Right atrium auricular region (tissue), 2 donors: ENCODE measurements around the gene CBX8. TPM values are rescaled to one million over a fixed set of nuclear protein-coding genes. Genes with fewer than 3 reads are reported as not detected.

Source experiments
- DNase-seq: peaks from one replicate; pipeline ENCODE4 v3.0.0-alpha.2; 2019; ENCODE audit warnings: low spot score
- H3K27ac ChIP-seq, 2 donors: fragments of 200-600 bp; sonication (generic); 1 replicate in 1 of 2; 2 replicates in 1 of 2; pipeline ENCODE4 v1.5.1; 2016 to 2019
- H3K27me3 ChIP-seq, 2 donors: fragments of 200-600 bp; sonication (generic); one replicate each; pipeline versions ENCODE4 v1.5.1 to v1.6.0; 2017 to 2019
- H3K36me3 ChIP-seq: fragments of 200-600 bp; sonication (generic); one replicate; pipeline ENCODE4 v1.5.1; 2016
- H3K4me1 ChIP-seq, 2 donors: fragments of 200-600 bp; sonication (generic); one replicate each; pipeline versions ENCODE4 v1.5.1 to v1.6.0; 2017 to 2019
- H3K4me3 ChIP-seq, 2 donors: fragments of 200-600 bp; sonication (generic); 1 replicate in 1 of 2; 2 replicates in 1 of 2; pipeline ENCODE4 v1.5.1; 2017 to 2019; ENCODE audit warnings: mild to moderate bottlenecking in 1 of 2, moderate library complexity in 1 of 2
- H3K9me3 ChIP-seq, 2 donors: fragments of 200-600 bp; sonication (generic); one replicate each; pipeline ENCODE4 v1.5.1; 2019
- CTCF ChIP-seq, 2 donors: fragments of 200-600 bp; sonication (generic); IDR thresholded peaks; one replicate each; pipeline ENCODE4 v1.5.1; 2019; ENCODE audit warnings: antibody characterized with exemption in 2 of 2
- total RNA-seq, 2 donors: library from RNA; depleted of rRNA; stranded (reverse); fragments of >200 nt; gene quantifications; one replicate each; pipeline ENCODE4 v1.1.0, GENCODE V29; 2016

CBX8 gene
- total RNA-seq, 2 donors from 2014 or later = 2.7 to 3.0 TPM

GRCh38 chr17:79771276-79771675 lies 25.6 kb downstream of the CBX8 start:
- DNase-seq = no peak
- H3K4me1 ChIP-seq = peaks cover 0 to under 1% of the 10 kb centered on the region in 2 donors
- H3K36me3 ChIP-seq = no peaks in the 10 kb centered on the region
- H3K4me3 ChIP-seq = no peak overlapping the region
- H3K27ac ChIP-seq = no peak overlapping the region
- TF ChIP-seq CTCF (IDR thresholded peaks at IDR 0.05) = no peak
- peaks cover 0 to 5% of the 10 kb centered on the region in 2 donors for H3K27me3 ChIP-seq
- H3K9me3 ChIP-seq = no peaks in the 10 kb centered on the region

- no peaks in the 10 kb centered on the region for H3K27me3 ChIP-seq
- no peaks in the 10 kb centered on the region for H3K36me3 ChIP-seq
- no peaks in the 10 kb centered on the region for H3K9me3 ChIP-seq
- H3K27ac ChIP-seq = no peak overlapping the region
- no peak overlapping the region for H3K4me3 ChIP-seq
- no peak for TF ChIP-seq CTCF (IDR thresholded peaks at IDR 0.05)
- H3K4me1 ChIP-seq = no peaks in the 10 kb centered on the region
- DNase-seq = no peak
Observed at GRCh38 chr17:79769570-79770506, 27.0 kb downstream of the CBX8 start.

- no peak for DNase-seq
- H3K4me3 ChIP-seq = no peak overlapping the region
Observed at GRCh38 chr17:79765708-79766107, 31.2 kb downstream of the CBX8 start.

GRCh38 chr17:79761894-79762589 lies 34.8 kb downstream of the CBX8 start:
- Histone ChIP-seq H3K4me1 (no peaks in the 10 kb centered on the region), H3K27ac (no peak overlapping the region), H3K9me3 (no peaks in the 10 kb centered on the region), H3K27me3 (no peaks in the 10 kb centered on the region), H3K4me3 (no peak overlapping the region), H3K36me3 (no peaks in the 10 kb centered on the region)
- TF ChIP-seq CTCF (IDR thresholded peaks at IDR 0.05) = no peak
- no peak for DNase-seq

More at GRCh38 chr17:79765708-79766107, 31.2 kb downstream of the CBX8 start:
- H3K27me3 ChIP-seq = no peaks in the 10 kb centered on the region
- no peak overlapping the region for H3K27ac ChIP-seq
- H3K36me3 ChIP-seq = no peaks in the 10 kb centered on the region
- TF ChIP-seq CTCF (IDR thresholded peaks at IDR 0.05) = no peak
- no peaks in the 10 kb centered on the region for H3K9me3 ChIP-seq
- no peaks in the 10 kb centered on the region for H3K4me1 ChIP-seq

GRCh38 chr17:79760197-79760906 lies 36.5 kb downstream of the CBX8 start:
- no peaks in the 10 kb centered on the region for H3K27me3 ChIP-seq
- no peak for TF ChIP-seq CTCF (IDR thresholded peaks at IDR 0.05)
- H3K27ac ChIP-seq = no peak overlapping the region
- DNase-seq = no peak
- no peaks in the 10 kb centered on the region for H3K4me1 ChIP-seq
- H3K9me3 ChIP-seq = no peaks in the 10 kb centered on the region
- no peaks in the 10 kb centered on the region for H3K36me3 ChIP-seq
- no peak overlapping the region for H3K4me3 ChIP-seq
